Ishikawa (cell line): Measurements from ENCODE around the gene RPS29.

Experiments
- CEBPB ChIP-seq: IDR thresholded peaks from 2 replicates; pipeline ENCODE4 v1.6.1; 2012
- CREB1 ChIP-seq: IDR thresholded peaks from 2 replicates; pipeline ENCODE4 v1.6.1; 2012; ENCODE audit warnings: low read depth
- EGR1 ChIP-seq: IDR thresholded peaks from 2 replicates; pipeline ENCODE4 v1.6.1; 2012
- EP300 ChIP-seq: IDR thresholded peaks from 2 replicates; pipeline ENCODE4 v1.6.1; 2012; ENCODE audit warnings: borderline replicate concordance
- FOXM1 ChIP-seq: IDR thresholded peaks from 2 replicates; pipeline ENCODE4 v1.6.1; 2012; ENCODE audit warnings: low read depth, borderline replicate concordance
- MAX ChIP-seq: IDR thresholded peaks from 2 replicates; pipeline ENCODE4 v1.6.1; 2012
- NFIC ChIP-seq: IDR thresholded peaks from 2 replicates; pipeline ENCODE4 v1.6.1; 2012
- RAD21 ChIP-seq: IDR thresholded peaks from 2 replicates; pipeline ENCODE4 v1.6.1; 2012; ENCODE audit warnings: low read depth
- REST ChIP-seq: IDR thresholded peaks from 2 replicates; pipeline ENCODE4 v1.6.1; 2012; ENCODE audit warnings: low read depth, mild to moderate bottlenecking
- TAF1 ChIP-seq: IDR thresholded peaks from 2 replicates; pipeline ENCODE4 v1.6.1; 2012; ENCODE audit warnings: low read depth, mild to moderate bottlenecking
- TCF12 ChIP-seq: IDR thresholded peaks from 2 replicates; pipeline ENCODE4 v1.6.1; 2012; ENCODE audit warnings: low read depth
- TEAD4 ChIP-seq: IDR thresholded peaks from 2 replicates; pipeline ENCODE4 v1.6.1; 2012
- YY1 ChIP-seq: IDR thresholded peaks from 2 replicates; pipeline ENCODE4 v1.6.1; 2012; ENCODE audit warnings: low read depth
- ZBTB7A ChIP-seq: IDR thresholded peaks from 2 replicates; pipeline ENCODE4 v1.6.1; 2012; ENCODE audit warnings: low read depth
- TF ChIP-seq, protein P1 (sequence below): IDR thresholded peaks from 2 replicates; pipeline ENCODE4 v1.6.1; 2012

The RPS29 gene

GRCh38 chr14:49566714-49567113, 19.5 kb downstream of the RPS29 start:
- TF ChIP-seq NFIC (no peak), EGR1 (no peak), YY1 (no peak)

DNA sequence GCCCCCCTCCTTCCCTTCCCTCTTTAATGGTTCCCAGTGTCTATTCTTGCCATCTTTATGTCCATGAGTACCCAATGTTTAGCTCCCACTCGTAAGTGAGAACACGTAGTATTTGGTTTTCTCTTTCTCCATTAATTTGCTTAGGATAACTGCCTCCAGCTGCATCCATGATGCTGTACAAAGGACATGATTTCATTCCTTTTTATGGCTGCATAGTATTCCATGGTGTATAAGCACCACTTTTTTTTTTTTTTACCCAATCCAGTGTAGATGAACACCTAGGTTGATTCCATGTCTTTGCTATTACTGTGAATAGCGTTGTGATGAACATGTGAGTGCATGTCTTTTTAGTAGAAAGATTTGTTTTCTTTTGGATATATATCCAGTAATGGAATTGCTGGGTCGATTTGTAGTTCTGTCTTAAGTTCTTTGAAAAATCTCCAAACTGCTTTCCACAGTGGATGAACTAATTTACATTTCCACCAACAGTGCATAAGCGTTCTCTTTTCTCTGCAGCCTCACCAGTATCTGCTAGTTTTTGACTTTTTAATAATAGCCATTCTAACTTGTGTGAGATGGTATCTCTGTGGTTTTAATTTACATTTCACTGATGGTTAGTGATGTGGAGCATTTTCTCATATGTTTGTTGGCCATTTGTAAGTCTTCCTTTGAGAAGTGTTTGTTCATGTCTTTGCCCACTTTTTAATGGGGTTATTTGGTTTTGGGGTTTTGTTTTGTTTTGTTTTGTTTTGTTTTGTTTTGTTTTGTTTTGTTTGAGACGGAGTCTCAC, 26.0 kb downstream of the RPS29 start:
- TF ChIP-seq CEBPB, result no peak
- TF ChIP-seq RAD21, result no peak
- no peak for TF ChIP-seq ZBTB7A
- TF ChIP-seq REST, result no peak
- TF ChIP-seq, protein P1, sequence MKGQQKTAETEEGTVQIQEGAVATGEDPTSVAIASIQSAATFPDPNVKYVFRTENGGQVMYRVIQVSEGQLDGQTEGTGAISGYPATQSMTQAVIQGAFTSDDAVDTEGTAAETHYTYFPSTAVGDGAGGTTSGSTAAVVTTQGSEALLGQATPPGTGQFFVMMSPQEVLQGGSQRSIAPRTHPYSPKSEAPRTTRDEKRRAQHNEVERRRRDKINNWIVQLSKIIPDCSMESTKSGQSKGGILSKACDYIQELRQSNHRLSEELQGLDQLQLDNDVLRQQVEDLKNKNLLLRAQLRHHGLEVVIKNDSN, result no peak
- no peak for TF ChIP-seq EGR1
- no peak for TF ChIP-seq EP300
- no peak for TF ChIP-seq CREB1
- TF ChIP-seq TCF12, result no peak
- TF ChIP-seq NFIC, result no peak
- TF ChIP-seq YY1, result no peak
- no peak for TF ChIP-seq FOXM1
- no peak for TF ChIP-seq MAX
- TF ChIP-seq TAF1, result no peak
- no peak for TF ChIP-seq TEAD4

GRCh38 chr14:49553892-49554291, 32.3 kb downstream of the RPS29 start:
- TF ChIP-seq TAF1, result no peak
- TF ChIP-seq CEBPB, result no peak
- no peak for TF ChIP-seq CREB1
- TF ChIP-seq TCF12, result no peak
- no peak for TF ChIP-seq YY1
- TF ChIP-seq NFIC, result no peak
- no peak for TF ChIP-seq TEAD4
- TF ChIP-seq FOXM1, result no peak
- TF ChIP-seq ZBTB7A, result no peak
- no peak for TF ChIP-seq REST
- no peak for TF ChIP-seq EP300
- no peak for TF ChIP-seq EGR1
- no peak for TF ChIP-seq RAD21
- TF ChIP-seq, protein P1, result no peak

- no peak for TF ChIP-seq EGR1
- TF ChIP-seq RAD21, result no peak
- no peak for TF ChIP-seq TCF12
- TF ChIP-seq TEAD4, result no peak
- TF ChIP-seq, protein P1, result no peak
- no peak for TF ChIP-seq YY1
- TF ChIP-seq MAX, result no peak
- TF ChIP-seq CREB1, result no peak
Measured at GRCh38 chr14:49553106-49553505, 33.1 kb downstream of the RPS29 start.

GRCh38 chr14:49551569-49551968, 34.6 kb downstream of the RPS29 start:
- TF ChIP-seq ZBTB7A, result no peak
- no peak for TF ChIP-seq RAD21
- no peak for TF ChIP-seq TCF12
- TF ChIP-seq FOXM1, result no peak
- no peak for TF ChIP-seq CEBPB
- TF ChIP-seq TAF1, result no peak
- no peak for TF ChIP-seq EP300
- TF ChIP-seq REST, result no peak
- no peak for TF ChIP-seq YY1
- no peak for TF ChIP-seq NFIC
- TF ChIP-seq CREB1, result no peak
- no peak for TF ChIP-seq EGR1
- no peak for TF ChIP-seq MAX
- no peak for TF ChIP-seq TEAD4
- TF ChIP-seq, protein P1, result no peak
